D721Med (cell line): ENCODE measurements around the gene CLMP.

Experiments used
- DNase-seq: peaks from one replicate; pipeline ENCODE4 v3.0.0; 2011; ENCODE audit warnings: low spot score; ENCODE audit not compliant: insufficient read length
- FAIRE-seq: peaks from 2 replicates; lab custom pipeline; 2011; peaks lifted over from hg19 to GRCh38; lab: Jason Lieb, UNC
- TF ChIP-seq, protein P1 (sequence below): IDR thresholded peaks from 2 replicates; pipeline ENCODE4 v1.5.1; 2012; ENCODE audit warnings: mild to moderate bottlenecking, control low read depth; ENCODE audit not compliant: insufficient read depth; ENCODE audit errors: missing control alignments

Gene CLMP

DNA sequence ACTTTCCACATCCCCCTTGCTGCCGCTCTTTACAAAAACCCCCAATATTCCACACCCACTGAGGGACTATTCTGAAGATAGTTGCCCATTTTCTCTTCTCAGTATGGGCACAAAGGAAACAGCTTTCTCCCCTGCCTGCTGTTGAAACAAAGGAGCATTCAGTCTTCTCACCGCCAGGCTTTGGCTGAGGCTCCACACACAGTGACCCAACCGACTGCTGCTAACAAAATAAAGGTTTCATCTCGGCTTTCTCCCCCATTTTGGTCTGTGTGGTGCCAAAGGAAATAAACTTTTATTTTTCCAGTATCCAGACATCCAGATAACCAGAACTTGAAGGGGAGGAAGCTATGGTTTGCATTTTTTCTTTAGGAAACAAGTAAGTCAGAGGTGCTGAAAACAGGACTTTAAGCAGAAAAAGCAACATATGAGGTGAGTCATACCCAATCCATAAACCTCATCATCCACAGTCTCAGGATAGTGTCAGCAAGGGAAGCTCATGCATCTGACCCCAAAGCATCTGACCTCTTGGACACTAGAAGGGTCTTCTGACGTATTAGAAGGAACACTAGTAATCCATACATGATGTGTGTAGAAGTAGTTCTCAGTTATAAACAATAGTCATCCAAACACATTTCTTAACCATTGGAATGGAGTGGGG lies 6.4 kb downstream of the CLMP start:
- no peak for FAIRE-seq
- DNase-seq, result no peak
- TF ChIP-seq, protein P1, sequence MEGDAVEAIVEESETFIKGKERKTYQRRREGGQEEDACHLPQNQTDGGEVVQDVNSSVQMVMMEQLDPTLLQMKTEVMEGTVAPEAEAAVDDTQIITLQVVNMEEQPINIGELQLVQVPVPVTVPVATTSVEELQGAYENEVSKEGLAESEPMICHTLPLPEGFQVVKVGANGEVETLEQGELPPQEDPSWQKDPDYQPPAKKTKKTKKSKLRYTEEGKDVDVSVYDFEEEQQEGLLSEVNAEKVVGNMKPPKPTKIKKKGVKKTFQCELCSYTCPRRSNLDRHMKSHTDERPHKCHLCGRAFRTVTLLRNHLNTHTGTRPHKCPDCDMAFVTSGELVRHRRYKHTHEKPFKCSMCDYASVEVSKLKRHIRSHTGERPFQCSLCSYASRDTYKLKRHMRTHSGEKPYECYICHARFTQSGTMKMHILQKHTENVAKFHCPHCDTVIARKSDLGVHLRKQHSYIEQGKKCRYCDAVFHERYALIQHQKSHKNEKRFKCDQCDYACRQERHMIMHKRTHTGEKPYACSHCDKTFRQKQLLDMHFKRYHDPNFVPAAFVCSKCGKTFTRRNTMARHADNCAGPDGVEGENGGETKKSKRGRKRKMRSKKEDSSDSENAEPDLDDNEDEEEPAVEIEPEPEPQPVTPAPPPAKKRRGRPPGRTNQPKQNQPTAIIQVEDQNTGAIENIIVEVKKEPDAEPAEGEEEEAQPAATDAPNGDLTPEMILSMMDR, result no peak

- no peak for DNase-seq
- TF ChIP-seq, protein P1, result no peak
Observed at GRCh38 chr11:123187665-123188507, 7.2 kb downstream of the CLMP start.

GRCh38 chr11:123187248-123187647 lies 7.8 kb downstream of the CLMP start:
- FAIRE-seq, result no peak
- TF ChIP-seq, protein P1, result no peak

More at GRCh38 chr11:123187665-123188507, 7.2 kb downstream of the CLMP start:
- FAIRE-seq, result no peak

GRCh38 chr11:123186286-123186685 lies 8.8 kb downstream of the CLMP start:
- no peak for FAIRE-seq

More at GRCh38 chr11:123187248-123187647, 7.8 kb downstream of the CLMP start:
- DNase-seq, result no peak

DNA sequence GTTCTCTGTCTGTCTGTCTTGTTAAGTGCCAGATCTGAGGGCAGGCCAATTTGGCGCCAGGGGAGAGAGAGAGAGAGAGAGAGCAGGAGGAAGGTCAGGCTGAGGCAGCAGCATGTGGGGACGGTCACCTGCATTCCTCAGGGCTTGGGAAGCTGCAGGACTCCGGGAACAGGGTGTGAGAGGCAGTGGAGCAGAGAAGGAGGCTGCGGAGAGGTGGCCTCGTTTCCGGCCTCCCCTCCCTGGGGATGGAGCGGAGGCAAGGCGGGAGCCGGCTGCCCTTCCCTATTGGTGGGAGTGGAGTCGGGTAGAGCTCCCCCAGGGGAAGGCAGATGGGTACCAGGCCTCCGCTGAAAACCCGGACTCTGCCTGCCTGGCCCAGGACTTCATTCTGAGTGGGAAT lies 9.7 kb downstream of the CLMP start:
- FAIRE-seq (no peak), DNase-seq (no peak)
- TF ChIP-seq, protein P1, result no peak

More at GRCh38 chr11:123186286-123186685, 8.8 kb downstream of the CLMP start:
- DNase-seq, result no peak
- TF ChIP-seq, protein P1, result no peak

GRCh38 chr11:123184531-123184930 lies 10.5 kb downstream of the CLMP start:
- DNase-seq (no peak), FAIRE-seq (no peak)
- TF ChIP-seq, protein P1, result no peak
